Neuronal stem cell (in vitro differentiated cells): ENCODE data around the gene PRUNE2.

Source experiments
- DNase-seq: peaks from one replicate; pipeline ENCODE4 v3.0.0-alpha.2; 2013; ENCODE audit warnings: low spot score
- H2AFZ ChIP-seq: one replicate; pipeline ENCODE4 v1.6.1; 2013; ENCODE audit warnings: mild to moderate bottlenecking, low read length, inconsistent platforms
- H2AK5ac ChIP-seq: 2 replicates; pipeline ENCODE4 v1.6.1; 2013; ENCODE audit warnings: low read depth, mild to moderate bottlenecking, inconsistent platforms, low read length, moderate library complexity, mixed read lengths
- H2BK120ac ChIP-seq: 2 replicates; pipeline ENCODE4 v1.6.1; 2013; ENCODE audit warnings: low read depth, mild to moderate bottlenecking, inconsistent platforms, low read length, moderate library complexity, mixed read lengths
- H2BK12ac ChIP-seq: one replicate; pipeline ENCODE4 v1.6.1; 2013; ENCODE audit warnings: low read length, inconsistent platforms
- H2BK15ac ChIP-seq: 2 replicates; pipeline ENCODE4 v1.6.1; 2013; ENCODE audit warnings: mild to moderate bottlenecking, low read length, inconsistent platforms, mixed read lengths
- H2BK5ac ChIP-seq: one replicate; pipeline ENCODE4 v1.6.1; 2013; ENCODE audit warnings: inconsistent platforms, mild to moderate bottlenecking, low read length, moderate library complexity
- H3K14ac ChIP-seq: one replicate; pipeline ENCODE4 v1.6.1; 2013; ENCODE audit warnings: low read length, inconsistent platforms
- H3K18ac ChIP-seq: 2 replicates; pipeline ENCODE4 v1.6.1; 2013; ENCODE audit warnings: low read length, inconsistent platforms
- H3K23ac ChIP-seq: 2 replicates; pipeline ENCODE4 v1.6.1; 2013; ENCODE audit warnings: low read depth, mild to moderate bottlenecking, mixed read lengths, low read length, inconsistent platforms; ENCODE audit not compliant: poor library complexity
- H3K27ac ChIP-seq: replicated peaks from 3 replicates; pipeline ENCODE4 v1.5.1; 2013; ENCODE audit warnings: low read length, inconsistent platforms
- H3K27me3 ChIP-seq, 3 experiments: 2 replicates each; pipeline ENCODE4 v1.6.1; 2013; ENCODE audit warnings: low read length in 3 of 3, mild to moderate bottlenecking in 2 of 3, inconsistent platforms in 1 of 3, low read depth in 1 of 3, mixed read lengths in 1 of 3, moderate library complexity in 1 of 3; ENCODE audit not compliant: control insufficient read depth in 3 of 3, insufficient read depth in 3 of 3
- H3K36me3 ChIP-seq, 2 donors: replicated peaks in 1 of 2; 2 replicates each; pipeline ENCODE4 v1.6.1; 2013; ENCODE audit warnings: low read length in 2 of 2; ENCODE audit not compliant: control insufficient read depth in 2 of 2, insufficient read depth in 2 of 2
- H3K4ac ChIP-seq: 2 replicates; pipeline ENCODE4 v1.6.1; 2013; ENCODE audit warnings: inconsistent platforms, mild to moderate bottlenecking, low read length, moderate library complexity
- H3K4me1 ChIP-seq, 2 donors: 1 replicate in 1 of 2; 2 replicates in 1 of 2; pipeline ENCODE4 v1.6.1; 2013; ENCODE audit warnings: low read length in 2 of 2, low read depth in 1 of 2; ENCODE audit not compliant: control insufficient read depth in 2 of 2, insufficient read depth in 1 of 2
- H3K4me2 ChIP-seq: one replicate; pipeline ENCODE4 v1.6.1; 2013; ENCODE audit warnings: mild to moderate bottlenecking, low read length, inconsistent platforms; ENCODE audit not compliant: insufficient read depth, poor library complexity, severe bottlenecking
- H3K4me3 ChIP-seq, 2 donors: 2 replicates each; pipeline ENCODE4 v1.5.1; 2013; ENCODE audit warnings: low read length in 2 of 2, mild to moderate bottlenecking in 2 of 2, inconsistent platforms in 1 of 2, moderate library complexity in 1 of 2
- H3K79me1 ChIP-seq: one replicate; pipeline ENCODE4 v1.6.1; 2013; ENCODE audit warnings: low read depth, mild to moderate bottlenecking, inconsistent platforms, low read length, moderate library complexity
- H3K9ac ChIP-seq: one replicate; pipeline ENCODE4 v1.6.1; 2013; ENCODE audit warnings: mild to moderate bottlenecking, low read depth, low read length, inconsistent platforms; ENCODE audit not compliant: poor library complexity
- H3K9me3 ChIP-seq, 2 donors: replicated peaks in 1 of 2; 2 replicates each; pipeline versions ENCODE3 to v1.6.1; 2013; ENCODE audit warnings: low read length in 2 of 2, mild to moderate bottlenecking in 2 of 2, inconsistent platforms in 1 of 2, low read depth in 1 of 2, mixed read lengths in 1 of 2, moderate library complexity in 1 of 2; ENCODE audit not compliant: control insufficient read depth in 2 of 2, insufficient read depth in 1 of 2
- H4K8ac ChIP-seq: one replicate; pipeline ENCODE4 v1.6.1; 2013; ENCODE audit warnings: low read depth, mild to moderate bottlenecking, inconsistent platforms, low read length, moderate library complexity
- H4K91ac ChIP-seq: one replicate; pipeline ENCODE4 v1.6.1; 2013; ENCODE audit warnings: low read length, low read depth, mild to moderate bottlenecking, inconsistent platforms; ENCODE audit not compliant: poor library complexity
- WGBS, 2 donors: extraction: QIAGEN DNeasy Blood & Tissue Kit; methylation state at CpG; one replicate each; pipeline ENCODE4 v1.1.7; 2013; ENCODE audit warnings: missing lambda C conversion rate in 2 of 2, mixed read lengths in 1 of 2; ENCODE audit not compliant: insufficient read length in 2 of 2, insufficient replicate concordance in 1 of 2; ENCODE audit errors: extremely low coverage in 2 of 2; 5-methylcytosine and 5-hydroxymethylcytosine counted together

PRUNE2 gene

DNA sequence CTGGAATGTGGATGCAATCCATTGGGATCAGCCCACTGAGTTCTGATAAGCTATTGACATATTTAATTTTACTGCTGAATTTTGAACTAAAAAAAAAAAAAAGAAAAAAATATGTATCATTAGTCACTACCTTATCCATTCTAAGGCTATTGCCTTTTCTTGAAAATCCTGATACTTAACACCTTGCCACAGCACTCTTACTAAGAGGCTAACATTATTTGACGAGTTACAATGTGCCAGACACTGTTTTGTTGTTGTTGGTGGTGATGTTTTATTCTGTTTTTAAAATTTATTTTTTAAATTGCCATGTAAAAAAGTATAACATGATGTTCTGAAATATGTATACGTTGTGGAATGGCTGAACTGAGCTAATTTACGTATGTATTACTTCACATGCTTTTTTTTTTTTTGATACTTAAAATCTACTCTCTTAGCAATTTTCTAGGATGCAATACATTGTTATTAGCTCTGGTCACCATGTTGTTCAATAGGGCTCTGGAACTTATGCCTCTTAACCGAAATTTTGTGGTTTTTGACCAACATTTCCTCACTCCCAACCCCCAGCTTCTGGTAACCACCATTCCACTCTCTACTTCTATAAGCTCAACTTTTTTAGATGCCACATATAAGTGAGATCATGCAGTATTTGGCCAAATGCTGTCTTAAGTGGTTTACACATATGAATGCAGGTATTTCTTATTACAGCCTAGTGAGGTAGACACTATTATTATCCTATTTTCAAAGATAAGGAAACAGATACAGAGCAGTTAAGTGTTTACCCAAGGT lies 276.5 kb downstream of the PRUNE2 start:
- Histone ChIP-seq H3K4me2 (no peak overlapping the region), H3K23ac (no peak overlapping the region), H2AK5ac (no peak overlapping the region), H2BK15ac (no peak overlapping the region), H4K91ac (no peak overlapping the region), H2BK12ac (no peak overlapping the region), H3K9ac (no peak overlapping the region), H2BK120ac (no peak overlapping the region), H3K18ac (no peak overlapping the region), H3K9me3 (no peaks in the 10 kb centered on the region), H3K27me3 (no peaks in the 10 kb centered on the region), H3K36me3 (no peaks in the 10 kb centered on the region), H3K79me1 (no peaks in the 10 kb centered on the region), H2AFZ (no peak overlapping the region), H3K4me1 (peaks cover under 1 to 7% of the 10 kb centered on the region in 2 donors), H3K14ac (no peak overlapping the region), H3K4me3 (no peak overlapping the region), H3K4ac (no peak overlapping the region), H3K27ac (no peak overlapping the region), H4K8ac (no peak overlapping the region), H2BK5ac (no peak overlapping the region)
- no peak for DNase-seq
- no CpG with 5 or more reads among the region's 4 CpGs for WGBS, 2 donors

DNA sequence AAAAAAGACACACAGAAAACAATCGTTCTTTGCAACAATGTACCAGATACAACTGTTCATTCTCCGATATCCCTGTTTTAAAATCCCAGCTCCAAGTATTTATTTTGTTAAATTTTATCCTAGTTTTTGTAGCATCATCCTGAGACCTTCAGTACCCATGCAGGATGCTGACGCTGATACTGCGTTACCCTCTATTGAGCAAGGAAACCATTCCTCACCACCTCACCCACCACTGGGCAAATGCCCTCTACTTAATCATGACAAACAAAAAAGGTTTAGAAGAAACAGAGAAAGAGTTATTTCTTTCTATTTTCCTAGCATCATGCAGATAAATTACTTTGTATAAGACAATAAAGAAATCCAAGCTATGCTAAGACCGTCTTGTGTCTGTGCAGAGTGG lies 277.8 kb downstream of the PRUNE2 start:
- Histone ChIP-seq H3K9ac (no peak overlapping the region), H3K4me1 (peaks cover 3 to 18% of the 10 kb centered on the region in 2 donors), H4K91ac (no peak overlapping the region), H3K27me3 (no peaks in the 10 kb centered on the region), H3K27ac (no peak overlapping the region), H3K4me3 (no peak overlapping the region), H4K8ac (no peak overlapping the region), H3K14ac (no peak overlapping the region), H3K23ac (no peak overlapping the region), H3K18ac (no peak overlapping the region), H3K4ac (no peak overlapping the region), H3K36me3 (no peaks in the 10 kb centered on the region), H2BK12ac (no peak overlapping the region), H2BK120ac (no peak overlapping the region), H2BK5ac (no peak overlapping the region), H2AFZ (no peak overlapping the region), H2BK15ac (no peak overlapping the region), H3K4me2 (no peak overlapping the region), H2AK5ac (no peak overlapping the region), H3K79me1 (no peaks in the 10 kb centered on the region), H3K9me3 (no peaks in the 10 kb centered on the region)
- no CpG with 5 or more reads among the region's 5 CpGs for WGBS, 2 donors
- DNase-seq = no peak

DNA sequence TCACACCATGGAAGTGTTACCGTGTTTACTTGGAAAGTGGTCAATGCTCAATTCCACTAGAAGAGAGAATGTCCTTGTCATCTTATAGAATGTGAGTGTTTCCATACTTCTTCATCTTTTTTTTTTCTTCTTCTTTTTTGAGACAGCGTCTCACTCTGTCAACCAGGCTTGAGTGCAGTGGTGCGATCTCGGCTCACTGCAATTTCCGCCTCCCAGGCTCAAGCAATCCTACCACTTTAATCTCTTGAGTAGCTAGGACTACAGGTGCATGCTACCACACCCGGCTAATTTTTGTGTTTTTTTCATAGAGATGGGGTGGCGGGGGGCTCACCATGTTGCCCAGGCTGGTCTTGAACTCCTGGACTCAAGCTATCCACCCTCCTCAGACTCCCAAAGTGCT lies 278.9 kb downstream of the PRUNE2 start:
- Histone ChIP-seq H2BK12ac (no peak overlapping the region), H3K79me1 (no peaks in the 10 kb centered on the region), H3K27me3 (no peaks in the 10 kb centered on the region), H3K23ac (no peak overlapping the region), H2BK120ac (no peak overlapping the region), H4K8ac (no peak overlapping the region), H2AFZ (no peak overlapping the region), H3K4ac (no peak overlapping the region), H3K36me3 (no peaks in the 10 kb centered on the region), H4K91ac (no peak overlapping the region), H3K9me3 (no peaks in the 10 kb centered on the region), H3K4me1 (peaks cover 3 to 18% of the 10 kb centered on the region in 2 donors), H3K4me2 (no peak overlapping the region), H3K14ac (no peak overlapping the region), H3K18ac (no peak overlapping the region), H2AK5ac (no peak overlapping the region), H3K4me3 (no peak overlapping the region), H2BK15ac (no peak overlapping the region), H2BK5ac (no peak overlapping the region), H3K9ac (no peak overlapping the region), H3K27ac (no peak overlapping the region)
- DNase-seq = no peak
- WGBS, 2 donors = no CpG with 5 or more reads among the region's 7 CpGs

GRCh38 chr9:76626141-76626540 lies 279.8 kb downstream of the PRUNE2 start:
- no peak overlapping the region for H3K9ac ChIP-seq
- H3K4me3 ChIP-seq = no peak overlapping the region
- no peaks in the 10 kb centered on the region for H3K79me1 ChIP-seq
- no CpG with 5 or more reads among the region's 1 CpG for WGBS, 2 donors
- H3K4me1 ChIP-seq = peaks cover 3 to 18% of the 10 kb centered on the region in 2 donors
- H3K4me2 ChIP-seq = no peak overlapping the region
- H4K91ac ChIP-seq = no peak overlapping the region
- no peak overlapping the region for H3K27ac ChIP-seq
- H2BK120ac ChIP-seq = no peak overlapping the region
- H3K23ac ChIP-seq = no peak overlapping the region
- H3K27me3 ChIP-seq = no peaks in the 10 kb centered on the region
- no peak overlapping the region for H2BK5ac ChIP-seq
- no peak overlapping the region for H2AFZ ChIP-seq
- H2AK5ac ChIP-seq = no peak overlapping the region
- H3K4ac ChIP-seq = no peak overlapping the region
- H3K9me3 ChIP-seq = no peaks in the 10 kb centered on the region
- no peak overlapping the region for H2BK12ac ChIP-seq
- H3K14ac ChIP-seq = no peak overlapping the region
- H3K36me3 ChIP-seq = no peaks in the 10 kb centered on the region
- DNase-seq = no peak
- no peak overlapping the region for H4K8ac ChIP-seq
- H3K18ac ChIP-seq = no peak overlapping the region
- no peak overlapping the region for H2BK15ac ChIP-seq
